CD8-positive, alpha-beta memory T cell (primary cell): Measurements from ENCODE around the gene CDH15. TPM values are rescaled to one million over a fixed set of nuclear protein-coding genes. Genes with fewer than 3 reads are reported as not detected.

Experiments
- CTCF ChIA-PET: fragments of 350-600 bp; sonication (Branson Sonifier 250); formaldehyde crosslinking; loops from one replicate; lab custom pipeline; 2021; ENCODE audit warnings: antibody characterized with exemption; lab: Charles Lee
- POLR2A ChIA-PET: fragments of 350-600 bp; sonication (Branson Sonifier 250); formaldehyde crosslinking; loops from one replicate; lab custom pipeline; 2021; ENCODE audit warnings: antibody characterized with exemption; lab: Charles Lee
- DNase-seq, 5 donors: peaks; one replicate each; pipeline versions ENCODE4 v3.0.0 to v3.0.0-alpha.2; 2020 to 2022; ENCODE audit warnings: mixed read lengths in 1 of 5
- H3K27ac ChIP-seq: one replicate; pipeline ENCODE4 v1.7.0; 2013; ENCODE audit warnings: low read depth, mild to moderate bottlenecking, low read length, moderate library complexity
- H3K27me3 ChIP-seq: 2 replicates; pipeline ENCODE4 v1.7.0; 2013; ENCODE audit warnings: low read length, mild to moderate bottlenecking; ENCODE audit not compliant: insufficient read depth, poor library complexity, severe bottlenecking
- H3K36me3 ChIP-seq: 2 replicates; pipeline ENCODE4 v1.7.0; 2013; ENCODE audit warnings: mild to moderate bottlenecking, low read length, moderate library complexity; ENCODE audit not compliant: insufficient read depth
- H3K4me1 ChIP-seq: 2 replicates; pipeline ENCODE4 v1.7.0; 2013; ENCODE audit warnings: mild to moderate bottlenecking, low read length, moderate library complexity; ENCODE audit not compliant: insufficient read depth
- H3K4me3 ChIP-seq: 2 replicates; pipeline ENCODE4 v1.7.0; 2013; ENCODE audit warnings: mild to moderate bottlenecking, low read length
- H3K9me3 ChIP-seq: 2 replicates; pipeline ENCODE4 v1.7.0; 2013; ENCODE audit warnings: mild to moderate bottlenecking, low read length
- H3K27ac Mint-ChIP-seq, 8 donors: one replicate each; pipeline ENCODE4 v1.8.0; 2020 to 2021; ENCODE audit warnings: mixed read lengths in 8 of 8, mild to moderate bottlenecking in 6 of 8, inconsistent platforms in 3 of 8, moderate library complexity in 3 of 8
- H3K27me3 Mint-ChIP-seq, 2 donors: one replicate each; pipeline ENCODE4 v1.8.0; 2020 to 2021; ENCODE audit warnings: mixed read lengths in 2 of 2, mild to moderate bottlenecking in 1 of 2, moderate library complexity in 1 of 2
- H3K36me3 Mint-ChIP-seq, 3 donors: one replicate each; pipeline ENCODE4 v1.8.0; 2020 to 2021; ENCODE audit warnings: mixed read lengths in 3 of 3, inconsistent platforms in 1 of 3, mild to moderate bottlenecking in 1 of 3
- H3K4me1 Mint-ChIP-seq, 3 donors: one replicate each; pipeline ENCODE4 v1.8.0; 2020 to 2021; ENCODE audit warnings: mixed read lengths in 3 of 3, inconsistent platforms in 1 of 3, mild to moderate bottlenecking in 1 of 3
- H3K4me3 Mint-ChIP-seq, 7 donors: one replicate each; pipeline ENCODE4 v1.8.0; 2020 to 2021; ENCODE audit warnings: mixed read lengths in 7 of 7, mild to moderate bottlenecking in 6 of 7, moderate library complexity in 4 of 7, inconsistent platforms in 2 of 7
- H3K9me3 Mint-ChIP-seq, 5 donors: one replicate each; pipeline ENCODE4 v1.8.0; 2020 to 2022; ENCODE audit warnings: mixed read lengths in 5 of 5, mild to moderate bottlenecking in 3 of 5, moderate library complexity in 2 of 5, inconsistent platforms in 1 of 5
- polyA plus RNA-seq: library from polyadenylated mRNA; unstranded; fragments of 300-500 nt; fragmentation: Illumina TruSeq; gene quantifications from one replicate; pipeline ENCODE4 v1.2.3, GENCODE V29; 2021
- total RNA-seq, 2 experiments: library from RNA; stranded (reverse); gene quantifications; one replicate each; pipeline ENCODE4 v1.2.3, GENCODE V29; 2021

Gene CDH15
- total and polyA plus RNA-seq, 3 experiments from 2014 or later: not detected

DNA sequence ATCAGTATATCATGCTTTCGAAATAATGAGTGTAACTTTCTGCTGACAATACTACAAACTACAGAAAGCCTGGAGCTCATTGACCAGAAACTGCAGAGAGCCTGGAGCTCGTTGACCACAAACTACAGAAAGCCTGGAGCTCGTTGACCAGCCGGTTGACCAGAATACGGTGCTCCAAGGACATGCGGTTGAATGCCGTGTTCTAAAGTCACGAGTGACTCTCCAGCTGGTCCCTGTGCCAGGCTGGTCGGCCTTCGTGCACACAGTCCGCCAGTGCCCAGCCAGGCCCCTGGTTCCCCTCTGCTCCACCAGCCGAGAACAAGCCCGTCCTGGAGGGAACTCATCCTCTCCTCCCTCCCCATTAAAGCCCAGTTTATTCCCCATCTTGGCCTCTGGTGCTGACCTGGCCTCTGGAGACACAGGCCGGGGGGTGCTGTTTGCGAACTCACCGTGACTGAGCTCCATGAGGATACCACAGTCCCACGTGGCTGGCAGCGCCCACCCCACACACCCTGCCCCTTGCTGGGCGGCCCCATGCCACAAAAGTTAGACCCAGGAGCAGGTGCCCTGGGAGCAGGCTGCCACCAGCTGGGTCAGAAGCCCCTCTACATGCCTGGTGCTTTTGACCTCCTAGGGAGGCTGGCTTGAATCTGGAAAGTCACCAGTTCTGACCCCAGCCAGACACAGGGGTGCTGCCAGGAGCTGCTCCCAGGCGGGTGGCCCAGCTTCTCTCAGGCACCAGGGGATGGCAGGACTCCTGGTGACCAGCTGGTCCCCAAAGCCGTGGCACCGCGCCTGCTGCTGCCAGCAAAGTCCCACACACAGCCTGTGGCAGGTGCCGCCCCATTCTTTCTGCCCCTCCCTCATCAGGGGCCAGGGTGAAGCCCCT lies 15.5 kb upstream of the CDH15 start:
- ChIA-PET CTCF (interaction anchor here (1.2 kb wide), 1 partner anchor 11 kb away, joined by 4 read pairs; no protein-coding TSS in a partner anchor), POLR2A (no interaction called here)
- no peaks in the 10 kb centered on the region for H3K27me3 ChIP-seq
- H3K27ac ChIP-seq: no peak overlapping the region
- H3K9me3 ChIP-seq: no peaks in the 10 kb centered on the region
- H3K4me1 Mint-ChIP-seq: peaks cover 0 to 10% (median 2%) of the 10 kb centered on the region in 3 donors
- no peaks in the 10 kb centered on the region for H3K27me3 Mint-ChIP-seq
- peaks cover 1 to 12% (median 7%) of the 10 kb centered on the region in 3 donors for H3K36me3 Mint-ChIP-seq
- peak overlapping the region in 4 of 8 donors; percentile 29 to 66 (median 56) for H3K27ac Mint-ChIP-seq
- H3K4me1 ChIP-seq: no peaks in the 10 kb centered on the region
- no peak overlapping the region for H3K4me3 ChIP-seq
- no peak for DNase-seq
- no peaks in the 10 kb centered on the region for H3K36me3 ChIP-seq
- no peak overlapping the region for H3K4me3 Mint-ChIP-seq
- H3K9me3 Mint-ChIP-seq: peaks cover 0 to 1% (median 0%) of the 10 kb centered on the region in 5 donors

DNA sequence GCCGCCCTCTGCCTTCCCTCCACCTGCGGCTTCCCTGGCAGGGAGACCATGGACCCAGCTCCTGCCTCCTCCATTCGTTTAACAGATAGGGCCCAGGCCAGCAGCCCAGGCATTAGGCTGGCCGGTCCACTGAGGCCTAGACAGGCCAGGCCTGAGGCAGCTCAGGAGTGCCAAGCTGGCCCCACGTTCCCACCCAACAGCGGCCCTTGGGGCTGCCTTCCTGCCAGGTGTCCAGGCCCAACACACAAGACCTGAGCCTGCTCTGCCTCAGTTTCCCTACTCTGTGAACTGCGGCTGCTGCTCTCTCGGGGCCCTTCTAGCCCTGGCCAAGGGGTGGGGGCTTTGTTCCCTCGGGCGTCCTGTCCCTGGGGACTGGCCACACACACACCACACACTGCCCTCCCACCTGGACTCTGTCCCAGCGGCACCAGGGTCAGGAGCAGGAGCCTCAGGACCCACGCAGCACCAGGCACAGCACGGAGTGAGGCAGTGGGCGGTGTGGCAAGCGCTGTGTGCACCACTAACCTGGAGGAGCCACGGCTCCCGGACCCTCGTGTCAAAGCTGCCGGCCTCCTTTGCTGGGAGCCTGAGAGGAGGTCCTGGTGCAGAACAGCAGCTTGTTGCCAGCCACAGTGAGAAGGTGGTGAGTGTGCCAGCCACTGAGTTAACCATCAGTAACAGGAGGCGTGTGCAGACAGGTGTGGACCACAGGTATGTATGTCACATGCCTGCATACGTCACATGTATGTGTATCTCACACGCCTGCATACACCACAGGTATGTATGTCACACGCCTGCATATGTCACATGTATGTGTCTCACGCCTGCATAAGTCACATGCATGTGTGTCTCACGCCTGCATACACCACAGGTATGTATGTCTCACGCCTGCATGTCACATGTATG lies 14.6 kb upstream of the CDH15 start:
- DNase-seq: no peak
- POLR2A ChIA-PET: no interaction called here
- CTCF ChIA-PET: interaction anchor here (1.2 kb wide), 1 partner anchor 10 kb away, joined by 4 read pairs; no protein-coding TSS in a partner anchor

DNA sequence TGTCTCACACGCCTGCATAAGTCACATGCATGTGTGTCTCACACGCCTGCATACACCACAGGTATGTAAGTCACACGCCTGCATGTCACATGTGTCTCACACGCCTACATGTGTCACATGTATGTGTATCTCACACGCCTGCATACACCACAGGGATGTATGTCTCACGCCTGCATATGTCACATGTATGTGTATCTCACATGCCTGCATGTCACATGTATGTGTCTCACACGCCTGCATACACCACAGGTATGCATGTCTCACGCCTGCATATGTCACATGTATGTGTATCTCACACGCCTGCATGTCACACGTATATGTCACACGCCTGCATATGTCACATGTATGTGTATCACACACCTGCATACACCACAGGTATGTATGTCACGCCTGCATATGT lies 13.8 kb upstream of the CDH15 start:
- Mint-ChIP-seq H3K9me3 (no peaks in the 10 kb centered on the region), H3K36me3 (no peaks in the 10 kb centered on the region), H3K4me1 (peaks cover 0 to 6% (median 2%) of the 10 kb centered on the region in 3 donors), H3K27me3 (no peaks in the 10 kb centered on the region), H3K4me3 (no peak overlapping the region), H3K27ac (peak overlapping the region in 3 of 8 donors; percentile 23 to 56 (median 41))
- no peaks in the 10 kb centered on the region for H3K27me3 ChIP-seq
- CTCF ChIA-PET: no interaction called here
- no peak overlapping the region for H3K4me3 ChIP-seq
- no peaks in the 10 kb centered on the region for H3K36me3 ChIP-seq
- no peak for DNase-seq
- no peaks in the 10 kb centered on the region for H3K4me1 ChIP-seq
- no peaks in the 10 kb centered on the region for H3K9me3 ChIP-seq
- POLR2A ChIA-PET: no interaction called here
- no peak overlapping the region for H3K27ac ChIP-seq

More for the DNA sequence above, 14.6 kb upstream of the CDH15 start:
- no peak overlapping the region for H3K4me3 ChIP-seq
- H3K27me3 ChIP-seq: no peaks in the 10 kb centered on the region
- H3K4me1 ChIP-seq: no peaks in the 10 kb centered on the region
- H3K4me1 Mint-ChIP-seq: peaks cover 0 to 10% (median 2%) of the 10 kb centered on the region in 3 donors
- H3K27ac Mint-ChIP-seq: peak overlapping the region in 2 of 8 donors; percentile 58 to 60
- H3K36me3 ChIP-seq: no peaks in the 10 kb centered on the region
- peaks cover 0 to 1% (median 0%) of the 10 kb centered on the region in 5 donors for H3K9me3 Mint-ChIP-seq
- H3K27me3 Mint-ChIP-seq: no peaks in the 10 kb centered on the region
- H3K4me3 Mint-ChIP-seq: no peak overlapping the region
- no peak overlapping the region for H3K27ac ChIP-seq
- H3K9me3 ChIP-seq: no peaks in the 10 kb centered on the region
- peaks cover 0 to 5% (median 2%) of the 10 kb centered on the region in 3 donors for H3K36me3 Mint-ChIP-seq

DNA sequence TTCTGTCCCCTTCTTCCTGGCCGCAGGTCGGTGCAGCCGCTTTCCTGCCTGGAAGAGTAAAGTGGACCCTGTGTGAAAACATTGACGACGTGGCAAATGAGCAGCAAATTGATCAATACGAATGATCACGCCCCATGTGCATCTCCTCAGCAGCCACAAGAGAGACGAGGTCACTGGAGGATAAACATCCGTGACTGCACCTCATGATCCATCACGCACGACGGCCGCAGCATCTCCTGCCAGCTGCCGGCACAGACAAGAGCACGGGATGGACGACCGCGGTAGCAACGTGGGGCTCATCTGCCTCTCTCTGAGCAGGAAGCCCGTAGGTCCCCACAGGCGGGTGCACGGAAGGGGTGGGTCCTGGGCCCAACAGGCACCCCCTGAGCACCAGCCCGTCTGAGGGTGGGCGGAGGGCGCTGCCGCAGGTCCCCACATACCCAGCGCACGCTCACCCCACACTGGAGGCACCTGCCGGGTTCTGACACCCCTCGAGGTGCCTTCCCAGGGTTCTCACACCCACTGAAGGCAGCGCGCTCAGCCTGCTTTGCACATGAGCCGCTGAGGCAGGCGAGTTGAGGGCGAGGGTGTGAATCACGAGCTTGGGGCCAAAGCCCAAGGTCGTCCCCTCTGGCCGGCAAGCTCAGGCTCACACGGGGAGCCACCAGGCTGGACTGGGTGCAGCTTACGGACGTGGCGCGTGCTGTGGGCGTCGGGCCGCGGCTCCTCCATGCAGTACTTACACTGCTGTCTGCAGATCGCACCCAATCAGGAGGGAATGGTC lies 12.3 kb upstream of the CDH15 start:
- ChIA-PET CTCF (no interaction called here), POLR2A (no interaction called here)
- H3K4me3 ChIP-seq: no peak overlapping the region
- H3K27ac Mint-ChIP-seq: no peak overlapping the region
- H3K9me3 Mint-ChIP-seq: no peaks in the 10 kb centered on the region
- no peak overlapping the region for H3K4me3 Mint-ChIP-seq
- peaks cover 0 to 6% (median 2%) of the 10 kb centered on the region in 3 donors for H3K4me1 Mint-ChIP-seq
- H3K27me3 ChIP-seq: no peaks in the 10 kb centered on the region
- H3K4me1 ChIP-seq: no peaks in the 10 kb centered on the region
- no peaks in the 10 kb centered on the region for H3K36me3 Mint-ChIP-seq
- no peaks in the 10 kb centered on the region for H3K27me3 Mint-ChIP-seq
- H3K9me3 ChIP-seq: no peaks in the 10 kb centered on the region
- H3K27ac ChIP-seq: no peak overlapping the region
- no peak for DNase-seq
- no peaks in the 10 kb centered on the region for H3K36me3 ChIP-seq

DNA sequence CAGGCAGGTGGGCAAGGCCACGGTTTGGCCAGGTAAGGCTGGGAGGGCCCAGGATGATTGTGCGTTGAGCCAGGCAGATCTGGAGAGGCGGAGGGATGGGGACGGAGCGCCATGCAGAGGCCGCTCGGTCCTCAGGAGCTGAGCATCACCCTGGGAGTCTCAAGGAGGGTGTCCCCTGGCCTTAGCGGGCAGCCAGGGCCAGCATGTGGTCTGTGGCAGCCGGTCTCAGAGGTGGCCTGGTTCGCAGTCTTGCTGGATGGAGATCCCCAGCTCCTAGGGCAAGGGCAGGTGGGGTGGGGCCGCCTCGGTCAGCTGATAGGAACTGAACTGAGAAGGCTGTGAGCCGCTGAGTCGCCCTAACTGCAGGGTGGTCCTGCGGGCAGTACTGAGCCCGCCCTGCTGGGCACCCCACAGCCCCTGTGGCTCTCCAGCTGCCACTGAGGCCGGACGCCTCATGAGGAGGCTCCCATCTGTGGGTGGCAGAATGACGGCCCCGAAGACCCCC lies 11.6 kb upstream of the CDH15 start:
- DNase-seq: no peak
- H3K36me3 ChIP-seq: no peaks in the 10 kb centered on the region
- Mint-ChIP-seq H3K9me3 (no peaks in the 10 kb centered on the region), H3K27ac (no peak overlapping the region), H3K36me3 (no peaks in the 10 kb centered on the region), H3K4me3 (peak overlapping the region in 1 of 7 donors; percentile 36), H3K4me1 (peaks cover 0 to 6% (median 2%) of the 10 kb centered on the region in 3 donors), H3K27me3 (no peaks in the 10 kb centered on the region)
- no peaks in the 10 kb centered on the region for H3K27me3 ChIP-seq
- ChIA-PET CTCF (no interaction called here), POLR2A (no interaction called here)
- no peak overlapping the region for H3K4me3 ChIP-seq
- H3K27ac ChIP-seq: no peak overlapping the region
- H3K4me1 ChIP-seq: no peaks in the 10 kb centered on the region
- H3K9me3 ChIP-seq: no peaks in the 10 kb centered on the region

DNA sequence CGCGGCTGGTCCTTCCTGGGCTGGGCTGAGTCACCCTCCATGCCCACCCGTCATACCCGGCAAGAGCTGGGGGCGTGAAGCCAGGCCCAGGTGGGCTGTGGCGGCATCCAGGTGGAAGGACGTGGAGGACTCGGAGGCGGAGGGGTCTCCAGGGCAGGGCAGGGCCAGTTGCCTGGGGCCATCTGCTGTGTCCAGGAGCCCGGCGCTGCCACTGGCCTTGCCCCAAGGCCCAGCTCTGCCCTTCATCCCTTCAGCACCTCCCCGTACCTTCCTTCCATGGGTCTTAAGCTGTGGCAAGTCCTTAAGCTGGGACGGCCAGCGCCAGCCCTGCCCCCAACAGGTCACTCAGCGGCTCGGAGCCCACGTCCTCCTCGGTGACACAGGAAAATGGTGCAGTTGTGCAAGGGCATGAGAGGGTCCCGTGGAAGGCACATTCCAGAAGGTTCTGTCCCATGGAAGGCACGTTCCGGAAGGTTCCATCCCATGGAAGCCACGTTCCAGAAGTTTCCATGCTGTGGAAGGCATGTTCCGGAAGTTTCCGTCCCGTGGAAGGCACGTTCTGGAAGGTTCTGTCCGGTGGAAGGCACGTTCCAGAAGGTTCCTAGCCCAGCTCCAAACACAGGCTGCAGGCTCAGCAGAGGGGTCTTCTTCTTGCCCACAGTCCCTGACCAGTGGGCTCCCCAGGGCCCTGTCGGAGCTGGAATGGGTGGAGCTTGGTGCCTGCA lies 10.4 kb upstream of the CDH15 start:
- no peak for DNase-seq
- no peaks in the 10 kb centered on the region for H3K4me1 Mint-ChIP-seq
- H3K4me3 Mint-ChIP-seq: no peak overlapping the region
- no peaks in the 10 kb centered on the region for H3K9me3 ChIP-seq
- no peaks in the 10 kb centered on the region for H3K4me1 ChIP-seq
- H3K9me3 Mint-ChIP-seq: no peaks in the 10 kb centered on the region
- no peak overlapping the region for H3K27ac ChIP-seq
- H3K27me3 ChIP-seq: no peaks in the 10 kb centered on the region
- no peaks in the 10 kb centered on the region for H3K27me3 Mint-ChIP-seq
- no peaks in the 10 kb centered on the region for H3K36me3 ChIP-seq
- no peaks in the 10 kb centered on the region for H3K36me3 Mint-ChIP-seq
- CTCF ChIA-PET: no interaction called here
- POLR2A ChIA-PET: no interaction called here
- H3K4me3 ChIP-seq: no peak overlapping the region
- no peak overlapping the region for H3K27ac Mint-ChIP-seq
